OCI-M2 (cell line): Measurements from ENCODE around the gene ZNF436.
"Not testable (repeated sequence)": the region's sequence is repeated elsewhere in the genome, so short reads cannot be mapped to it uniquely, and the experiment has no call there.

Experiments
- DNase-seq: peaks from one replicate; lab custom pipeline; 2025; ENCODE audit not compliant: unreplicated experiment; lab: John Stamatoyannopoulos, UW

The ZNF436 gene

DNA sequence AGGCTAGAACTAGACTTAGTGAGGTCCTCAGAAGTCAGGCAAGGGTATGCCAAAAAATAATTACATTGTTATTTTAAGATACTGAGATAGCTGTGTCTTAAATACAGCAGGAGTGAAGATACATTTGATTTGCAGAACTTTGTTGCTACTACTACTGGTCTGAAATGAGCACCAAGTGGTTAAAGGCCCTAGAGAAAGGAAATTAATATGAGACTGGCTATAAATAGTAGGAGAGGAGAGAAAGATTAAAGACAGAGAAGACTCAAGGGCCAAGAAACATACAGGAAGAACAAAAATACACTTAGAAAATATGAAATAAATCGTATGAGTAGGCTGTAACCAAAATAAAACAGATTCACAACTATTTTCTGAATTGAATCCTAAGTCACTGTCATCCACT lies 46.9 kb downstream of the ZNF436 start:
- DNase-seq: no peak

DNA sequence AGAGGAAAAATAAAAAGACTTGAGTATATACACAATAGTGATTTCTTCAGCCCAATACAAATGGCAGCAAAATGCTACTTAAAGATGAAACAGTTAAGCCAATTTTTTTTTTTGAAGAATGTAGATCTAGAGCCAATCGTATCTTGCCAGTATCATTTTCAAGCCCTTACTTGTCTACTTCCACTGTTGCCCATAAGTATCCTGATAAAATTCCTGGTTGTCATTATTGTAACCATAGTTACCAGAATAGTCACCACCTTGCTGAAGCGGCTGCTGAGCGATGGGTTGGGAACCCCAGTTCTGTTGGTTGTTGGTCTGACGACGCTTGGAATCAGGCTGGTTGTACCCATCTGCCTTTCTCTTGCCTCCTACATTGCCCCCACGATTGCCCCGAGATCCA lies 59.4 kb downstream of the ZNF436 start:
- DNase-seq: not testable (repeated sequence)
